Spleen (tissue), 11 donors: ENCODE data around the gene HMCN1. TPM values are rescaled to one million over a fixed set of nuclear protein-coding genes. Genes with fewer than 3 reads are reported as not detected.
A peak's percentile ranks its signal among the peaks of the same experiment; 100 is the strongest.

Experiments
- DNase-seq: peaks from one replicate; pipeline ENCODE4 v3.0.0-alpha.2; 2020
- H3K27ac ChIP-seq, 8 donors: fragments of 200-600 bp; sonication (generic) in 7 of 8; 1 replicate in 4 of 8; 2 replicates in 4 of 8; pipeline versions ENCODE4 v1.5.0 to v1.8.0; 2016 to 2021; ENCODE audit warnings: inconsistent platforms in 4 of 8, mild to moderate bottlenecking in 4 of 8, moderate library complexity in 1 of 8
- H3K27me3 ChIP-seq, 7 donors: fragments of 200-600 bp; sonication (generic) in 6 of 7; replicated peaks in 1 of 7; 1 replicate in 4 of 7; 2 replicates in 3 of 7; pipeline versions ENCODE4 v1.5.0 to v1.8.0; 2016 to 2021; ENCODE audit warnings: inconsistent platforms in 3 of 7, mild to moderate bottlenecking in 1 of 7
- H3K36me3 ChIP-seq, 6 donors: fragments of 200-600 bp; sonication (generic) in 5 of 6; 1 replicate in 4 of 6; 2 replicates in 2 of 6; pipeline versions ENCODE4 v1.5.0 to v1.8.0; 2016 to 2021; ENCODE audit warnings: inconsistent platforms in 2 of 6
- H3K4me1 ChIP-seq, 6 donors: fragments of 200-600 bp; sonication (generic) in 5 of 6; 1 replicate in 3 of 6; 2 replicates in 3 of 6; pipeline versions ENCODE4 v1.5.0 to v1.8.0; 2016 to 2021; ENCODE audit warnings: inconsistent platforms in 3 of 6
- H3K4me3 ChIP-seq, 8 donors: fragments of 200-600 bp; sonication (generic) in 7 of 8; 1 replicate in 4 of 8; 2 replicates in 4 of 8; pipeline versions ENCODE4 v1.5.0 to v1.8.0; 2016 to 2021; ENCODE audit warnings: inconsistent platforms in 4 of 8, mild to moderate bottlenecking in 4 of 8, moderate library complexity in 2 of 8
- H3K9me3 ChIP-seq, 8 donors: fragments of 200-600 bp; sonication (generic) in 7 of 8; 1 replicate in 4 of 8; 2 replicates in 4 of 8; pipeline versions ENCODE4 v1.5.0 to v1.8.0; 2016 to 2021; ENCODE audit warnings: inconsistent platforms in 4 of 8
- POLR2A ChIP-seq, 3 donors: fragments of 450-650 bp; IDR thresholded peaks; one replicate each; pipeline ENCODE4 v1.5.1; 2017; ENCODE audit warnings: antibody characterized with exemption in 3 of 3, mild to moderate bottlenecking in 1 of 3
- POLR2AphosphoS5 ChIP-seq, 3 donors: sonication (generic); formaldehyde crosslinking; IDR thresholded peaks; one replicate each; pipeline ENCODE4 v1.5.1; 2017; ENCODE audit warnings: antibody characterized with exemption in 3 of 3
- WGBS, 5 donors: extraction: QIAGEN DNeasy Blood & Tissue Kit in 3 of 5; methylation state at CpG; one replicate each; pipeline versions ENCODE4 v1.1.5 to v1.1.7; 2013 to 2018; 5-methylcytosine and 5-hydroxymethylcytosine counted together
- intact Hi-C: fragments of 100-400 bp; cut with DNase I; formaldehyde crosslinking; loops from one replicate; pipeline ENCODE4 v1.15.0; 2023; ENCODE audit warnings: low total_unique reads
- polyA plus RNA-seq, 3 donors: library from polyadenylated mRNA; stranded (reverse); fragments of 200-250 nt; gene quantifications; one replicate each; pipeline ENCODE4 v1.2.1, GENCODE V29; 2013
- total RNA-seq, 7 donors: library from RNA; depleted of rRNA in 3 of 7; stranded (reverse); fragments of >200 nt in 3 of 7; fragmentation: NEBNext Ultra II Directional in 4 of 7; extraction: Animal tissue kit (Norgen Biotek cat#: 25700) in 4 of 7; gene quantifications; one replicate each; pipeline versions ENCODE4 v1.1.0 to v1.2.1, GENCODE V29; 2016 to 2021
- TF ChIP-seq, protein P1 (sequence below), 11 experiments: fragments of 200-600 bp in 7 of 11; fragments of 450-650 bp in 4 of 11; sonication (generic) in 4 of 11; IDR thresholded peaks in 8 of 11; conservative IDR thresholded peaks in 3 of 11; 1 replicate in 7 of 11; 2 replicates in 4 of 11; pipeline versions ENCODE4 v1.4.0 to v1.8.0; 2016 to 2021; ENCODE audit warnings: antibody characterized with exemption in 11 of 11, inconsistent platforms in 4 of 11, mild to moderate bottlenecking in 1 of 11
- donor health status: healthy with polysubstance abuse.
- donor health status: DM: no; HTN: no; CAD: no; lungs with moderate emphysema.
- donor health status: DM: no; HTN: no; CAD: no.
- donor health status: Bipolar disorder and iron deficiency.
- donor health status: healthy.
- donor health status: DM: no; HTN: no; CAD: no.
- donor health status: DM: yes; HTN: yes; CAD: no.

The HMCN1 gene
- total and polyA plus RNA-seq, 10 donors, result 1.2 to 28.8 (median 19.9) TPM

DNA sequence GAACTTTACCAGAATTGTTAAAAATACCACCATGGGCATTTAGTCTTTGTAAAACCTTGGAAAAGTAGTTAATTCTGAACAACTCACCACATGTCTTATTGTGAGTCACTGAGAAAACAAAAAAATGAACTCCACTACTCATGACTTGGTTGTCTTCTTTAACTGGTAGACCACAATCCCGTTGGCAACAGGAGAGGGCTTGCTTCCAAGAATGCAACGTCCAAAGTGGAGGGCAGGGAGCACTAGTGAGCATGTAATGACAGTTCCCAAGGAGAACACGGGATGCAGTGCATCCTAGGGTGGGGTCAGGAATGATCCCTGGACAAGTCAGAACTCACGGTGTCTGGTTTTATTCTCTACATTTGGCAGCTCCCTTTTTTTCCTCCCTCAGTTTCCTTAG, 15.2 kb upstream of the HMCN1 start:
- DNase-seq, result no peak
- WGBS, 5 donors, result 29 to 55% (median 41%) methylated on average over 4 of the region's 4 CpGs
- no peak for TF ChIP-seq POLR2A (IDR thresholded peaks at IDR 0.05)
- no peak for TF ChIP-seq POLR2AphosphoS5 (IDR thresholded peaks at IDR 0.05)
- TF ChIP-seq, protein P1, sequence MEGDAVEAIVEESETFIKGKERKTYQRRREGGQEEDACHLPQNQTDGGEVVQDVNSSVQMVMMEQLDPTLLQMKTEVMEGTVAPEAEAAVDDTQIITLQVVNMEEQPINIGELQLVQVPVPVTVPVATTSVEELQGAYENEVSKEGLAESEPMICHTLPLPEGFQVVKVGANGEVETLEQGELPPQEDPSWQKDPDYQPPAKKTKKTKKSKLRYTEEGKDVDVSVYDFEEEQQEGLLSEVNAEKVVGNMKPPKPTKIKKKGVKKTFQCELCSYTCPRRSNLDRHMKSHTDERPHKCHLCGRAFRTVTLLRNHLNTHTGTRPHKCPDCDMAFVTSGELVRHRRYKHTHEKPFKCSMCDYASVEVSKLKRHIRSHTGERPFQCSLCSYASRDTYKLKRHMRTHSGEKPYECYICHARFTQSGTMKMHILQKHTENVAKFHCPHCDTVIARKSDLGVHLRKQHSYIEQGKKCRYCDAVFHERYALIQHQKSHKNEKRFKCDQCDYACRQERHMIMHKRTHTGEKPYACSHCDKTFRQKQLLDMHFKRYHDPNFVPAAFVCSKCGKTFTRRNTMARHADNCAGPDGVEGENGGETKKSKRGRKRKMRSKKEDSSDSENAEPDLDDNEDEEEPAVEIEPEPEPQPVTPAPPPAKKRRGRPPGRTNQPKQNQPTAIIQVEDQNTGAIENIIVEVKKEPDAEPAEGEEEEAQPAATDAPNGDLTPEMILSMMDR (IDR thresholded peaks at IDR 0.05 in 8 of 11, conservative IDR thresholded peaks at IDR 0.05 in 3 of 11), result no peak
- Histone ChIP-seq H3K27me3 (no peaks in the 10 kb centered on the region), H3K36me3 (no peaks in the 10 kb centered on the region), H3K4me1 (peaks cover 0 to 4% (median 0%) of the 10 kb centered on the region in 6 donors), H3K9me3 (no peaks in the 10 kb centered on the region), H3K27ac (no peak overlapping the region), H3K4me3 (no peak overlapping the region)
- intact Hi-C loops, result no loop called here

DNA sequence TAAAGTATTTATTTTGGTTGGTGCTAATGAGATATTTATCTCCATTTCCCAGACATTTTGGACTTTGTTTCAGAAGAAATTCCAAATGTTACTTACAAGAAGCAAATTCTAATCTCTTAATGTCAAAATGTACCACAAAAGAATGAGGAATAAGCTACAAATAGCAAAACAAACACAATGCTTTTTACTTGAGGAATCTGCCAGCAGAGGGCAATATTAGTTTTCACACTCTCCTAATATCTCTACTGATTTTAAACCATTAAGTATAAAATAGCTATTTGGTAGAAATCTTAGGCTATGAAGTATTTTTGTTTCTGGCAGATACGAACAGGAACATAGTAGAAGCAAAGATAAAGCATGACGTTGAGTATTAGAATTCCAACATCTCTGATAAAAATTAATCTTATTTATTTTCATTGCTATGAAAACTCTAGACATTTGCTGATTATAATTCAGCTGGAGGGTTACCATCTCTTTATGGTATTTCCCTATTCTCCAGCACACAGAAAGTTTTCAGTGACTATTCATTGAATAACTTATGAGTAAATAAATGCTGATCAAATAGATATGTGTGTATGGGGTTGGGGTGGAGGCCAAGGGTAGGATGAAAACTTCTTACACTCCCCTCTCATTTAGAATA, 13.4 kb upstream of the HMCN1 start:
- no peak for DNase-seq

DNA sequence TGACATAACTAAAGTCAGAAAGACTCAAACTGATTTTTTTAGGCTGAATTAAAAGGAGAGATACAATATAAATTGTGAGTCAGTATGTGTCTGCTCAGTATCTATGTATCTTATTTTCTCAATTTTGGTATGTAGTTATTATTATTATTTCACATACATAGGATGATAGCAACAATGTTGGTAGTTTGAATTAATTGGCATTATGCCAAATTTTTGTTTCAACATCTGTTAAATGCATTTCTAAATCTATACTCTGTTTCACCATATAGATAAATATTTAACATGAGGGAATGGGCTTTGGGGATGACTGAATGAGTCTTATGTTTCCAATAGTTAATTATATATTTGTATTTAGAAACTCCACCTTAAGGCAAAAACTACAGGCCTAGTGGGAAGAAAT, 12.6 kb upstream of the HMCN1 start:
- H3K36me3 ChIP-seq, result no peaks in the 10 kb centered on the region
- DNase-seq, result no peak
- H3K27me3 ChIP-seq, result no peaks in the 10 kb centered on the region
- H3K9me3 ChIP-seq, result no peaks in the 10 kb centered on the region
- intact Hi-C loops, result loop anchor here (10.0 kb wide), 1 partner anchor 493 kb away; no protein-coding TSS in a partner anchor
- H3K27ac ChIP-seq, result no peak overlapping the region
- peaks cover 0 to 4% (median 0%) of the 10 kb centered on the region in 6 donors for H3K4me1 ChIP-seq
- TF ChIP-seq POLR2A (IDR thresholded peaks at IDR 0.05) (no peak), POLR2AphosphoS5 (IDR thresholded peaks at IDR 0.05) (no peak)
- TF ChIP-seq, protein P1 (IDR thresholded peaks at IDR 0.05 in 8 of 11, conservative IDR thresholded peaks at IDR 0.05 in 3 of 11), result no peak
- H3K4me3 ChIP-seq, result no peak overlapping the region

More for the DNA sequence above, 13.4 kb upstream of the HMCN1 start:
- intact Hi-C loops, result loop anchor here (10.0 kb wide), 1 partner anchor 494 kb away; no protein-coding TSS in a partner anchor
- Histone ChIP-seq H3K36me3 (no peaks in the 10 kb centered on the region), H3K4me1 (peaks cover 0 to 4% (median 0%) of the 10 kb centered on the region in 6 donors), H3K9me3 (no peaks in the 10 kb centered on the region), H3K27ac (no peak overlapping the region), H3K4me3 (no peak overlapping the region), H3K27me3 (no peaks in the 10 kb centered on the region)
- WGBS, 5 donors, result 28 to 47% (median 37%) methylated on average over 2 of the region's 2 CpGs
- TF ChIP-seq POLR2A (IDR thresholded peaks at IDR 0.05), result no peak
- TF ChIP-seq, protein P1 (IDR thresholded peaks at IDR 0.05 in 8 of 11, conservative IDR thresholded peaks at IDR 0.05 in 3 of 11), result peak in 8 of 11 experiments; percentile 14 to 61 (median 46)

DNA sequence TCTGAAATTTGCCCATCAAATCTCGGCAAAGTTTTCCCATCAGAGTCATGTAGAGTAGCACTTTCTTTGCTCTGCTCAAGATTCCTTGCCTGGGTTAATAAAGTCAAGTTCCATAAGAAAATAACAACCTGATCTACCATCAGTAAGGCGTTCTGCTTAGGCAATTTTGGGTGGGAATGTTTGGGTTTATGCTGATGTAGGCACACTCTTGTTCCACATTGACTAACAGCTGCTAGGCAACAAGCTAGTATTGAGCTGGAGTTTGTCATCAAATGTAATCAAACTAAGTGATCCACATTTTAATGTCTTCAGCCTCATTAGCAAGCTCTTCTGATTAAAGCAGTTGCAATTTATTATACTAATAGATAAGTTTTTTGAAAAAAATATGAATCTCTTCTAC, 12.1 kb upstream of the HMCN1 start:
- intact Hi-C loops, result loop anchor here (10.0 kb wide), 1 partner anchor 493 kb away; no protein-coding TSS in a partner anchor
- H3K27me3 ChIP-seq, result no peaks in the 10 kb centered on the region
- TF ChIP-seq POLR2A (IDR thresholded peaks at IDR 0.05) (no peak), POLR2AphosphoS5 (IDR thresholded peaks at IDR 0.05) (no peak)
- TF ChIP-seq, protein P1 (IDR thresholded peaks at IDR 0.05 in 8 of 11, conservative IDR thresholded peaks at IDR 0.05 in 3 of 11), result no peak
- H3K9me3 ChIP-seq, result no peaks in the 10 kb centered on the region
- no peak overlapping the region for H3K4me3 ChIP-seq
- DNase-seq, result no peak
- H3K36me3 ChIP-seq, result no peaks in the 10 kb centered on the region
- peaks cover 0 to 4% (median 0%) of the 10 kb centered on the region in 6 donors for H3K4me1 ChIP-seq
- WGBS, 5 donors, result 83 to 89% (median 85%) methylated on average over 2 of the region's 2 CpGs
- no peak overlapping the region for H3K27ac ChIP-seq
